Lower leg skin (tissue), 4 donors: ENCODE results near the gene NAE1. TPM values are rescaled to one million over a fixed set of nuclear protein-coding genes. Genes with fewer than 3 reads are reported as not detected.

Experiments used
- DNase-seq, 2 donors: peaks; one replicate each; pipeline ENCODE4 v3.0.0-alpha.2; 2019; ENCODE audit warnings: low spot score in 2 of 2
- H3K4me3 ChIP-seq: fragments of 200-600 bp; sonication (generic); 2 replicates; pipeline ENCODE4 v1.5.1; 2017; ENCODE audit warnings: mild to moderate bottlenecking, low read depth; ENCODE audit not compliant: poor library complexity, severe bottlenecking
- CTCF ChIP-seq, 3 donors: fragments of 450-650 bp; IDR thresholded peaks; one replicate each; pipeline ENCODE4 v1.5.1; 2016; ENCODE audit warnings: antibody characterized with exemption in 3 of 3, mild to moderate bottlenecking in 3 of 3, moderate library complexity in 2 of 3
- POLR2A ChIP-seq, 2 donors: fragments of 450-650 bp; IDR thresholded peaks; one replicate each; pipeline ENCODE4 v1.6.1; 2016 to 2017; ENCODE audit warnings: antibody characterized with exemption in 2 of 2, mild to moderate bottlenecking in 1 of 2, moderate library complexity in 1 of 2
- WGBS, 2 donors: methylation state at CpG; one replicate each; pipeline ENCODE4 v1.1.5; 2018; 5-methylcytosine and 5-hydroxymethylcytosine counted together
- intact Hi-C: fragments of 100-400 bp; cut with DNase I; formaldehyde crosslinking; loops from one replicate; pipeline ENCODE4 v1.15.0; 2023; ENCODE audit warnings: low total_unique reads
- total RNA-seq, 4 donors: library from RNA; depleted of rRNA; stranded (reverse); fragments of >200 nt; gene quantifications; one replicate each; pipeline ENCODE4 v1.1.0, GENCODE V29; 2016

Gene NAE1
- total RNA-seq, 4 donors from 2014 or later = 36.9 to 49.1 (median 41.3) TPM

GRCh38 chr16:66810391-66810790 is 20.4 kb downstream of the NAE1 start:
- no peak overlapping the region for H3K4me3 ChIP-seq
- intact Hi-C loops = no loop called here
- whole genome bisulfite sequencing, 2 donors = 62 to 66% methylated on average over 4 of the region's 4 CpGs
- DNase-seq = no peak
- TF ChIP-seq POLR2A (IDR thresholded peaks at IDR 0.05) (no peak), CTCF (IDR thresholded peaks at IDR 0.05) (no peak)

- WGBS, 2 donors = 93 to 94% methylated on average over 4 of the region's 4 CpGs
- intact Hi-C loops = no loop called here
- no peak for DNase-seq
- H3K4me3 ChIP-seq = no peak overlapping the region
- TF ChIP-seq POLR2A (IDR thresholded peaks at IDR 0.05) (no peak), CTCF (IDR thresholded peaks at IDR 0.05) (no peak)
These were observed 21.0 kb downstream of the NAE1 start for GRCh38 chr16:66809765-66810164.

- DNase-seq = no peak
- 83 to 93% methylated on average over 5 of the region's 5 CpGs for WGBS, 2 donors
- TF ChIP-seq CTCF (IDR thresholded peaks at IDR 0.05) = no peak
- no peak for TF ChIP-seq POLR2A (IDR thresholded peaks at IDR 0.05)
- intact Hi-C loops = no loop called here
- H3K4me3 ChIP-seq = no peak overlapping the region
These were observed 28.6 kb downstream of the NAE1 start for GRCh38 chr16:66802159-66802558.

- no peak for DNase-seq
- H3K4me3 ChIP-seq = no peak within 1 kb of the TSS
- TF ChIP-seq CTCF (IDR thresholded peaks at IDR 0.05) (no peak), POLR2A (IDR thresholded peaks at IDR 0.05) (no peak)
- intact Hi-C loops = no loop called here
- WGBS, 2 donors = 95 to 96% methylated on average over 56 of the region's 56 CpGs
These were observed 29.3 kb downstream of the NAE1 start, which contains the start of gene TERB1 for GRCh38 chr16:66801320-66802105. Gene TERB1, minus strand, starts transcription at chr16:66801584. Its CDS starts 4,786 bp downstream, at chr16:66796798.

- no peak overlapping the region for H3K4me3 ChIP-seq
- no peak for TF ChIP-seq CTCF (IDR thresholded peaks at IDR 0.05)
- TF ChIP-seq POLR2A (IDR thresholded peaks at IDR 0.05) = no peak
- 94 to 95% methylated on average over 14 to 18 of the region's 19 CpGs for WGBS, 2 donors
- DNase-seq = no peak
- intact Hi-C loops = no loop called here
These were observed 29.9 kb downstream of the NAE1 start for GRCh38 chr16:66800856-66801255.
